Parathyroid adenoma (tissue), 2 donors: Measurements from ENCODE around the gene GALNT18.

Source experiments
- H2AFZ ChIP-seq: fragments of 300-600 bp; sonication (generic); one replicate; pipeline ENCODE4 v1.7.0; 2017; ENCODE audit warnings: antibody characterized with exemption, mild to moderate bottlenecking
- H3K27ac ChIP-seq: fragments of 300-600 bp; sonication (generic); one replicate; pipeline ENCODE4 v1.7.0; 2017
- H3K27me3 ChIP-seq: fragments of 300-600 bp; sonication (generic); one replicate; pipeline ENCODE4 v1.7.0; 2017; ENCODE audit warnings: low read length; ENCODE audit not compliant: control insufficient read depth, insufficient read depth
- H3K36me3 ChIP-seq: fragments of 300-600 bp; sonication (generic); one replicate; pipeline ENCODE4 v1.7.0; 2017; ENCODE audit warnings: low read length; ENCODE audit not compliant: control insufficient read depth, insufficient read depth
- H3K4me1 ChIP-seq: fragments of 300-600 bp; sonication (generic); one replicate; pipeline ENCODE4 v1.7.0; 2017; ENCODE audit warnings: control low read depth
- H3K4me2 ChIP-seq: fragments of 300-600 bp; sonication (generic); one replicate; pipeline ENCODE4 v1.7.0; 2017; ENCODE audit warnings: low read length
- H3K4me3 ChIP-seq: fragments of 300-600 bp; sonication (generic); one replicate; pipeline ENCODE4 v1.7.0; 2017; ENCODE audit warnings: low read depth, low read length
- H3K79me2 ChIP-seq: fragments of 300-600 bp; sonication (generic); one replicate; pipeline ENCODE4 v1.7.0; 2017; ENCODE audit warnings: control low read depth
- H3K9ac ChIP-seq: fragments of 300-600 bp; sonication (generic); one replicate; pipeline ENCODE4 v1.7.0; 2017; ENCODE audit warnings: mild to moderate bottlenecking
- H3K9me3 ChIP-seq: fragments of 300-600 bp; sonication (generic); one replicate; pipeline ENCODE4 v1.7.0; 2017; ENCODE audit warnings: low read length; ENCODE audit not compliant: control insufficient read depth
- TF ChIP-seq, protein P1 (sequence below): fragments of 300-600 bp; sonication (generic); IDR thresholded peaks from one replicate; pipeline ENCODE4 v1.7.0; 2017; ENCODE audit warnings: antibody characterized with exemption, mild to moderate bottlenecking
- donor health status: primary hyperparathyroidism.

The GALNT18 gene

DNA sequence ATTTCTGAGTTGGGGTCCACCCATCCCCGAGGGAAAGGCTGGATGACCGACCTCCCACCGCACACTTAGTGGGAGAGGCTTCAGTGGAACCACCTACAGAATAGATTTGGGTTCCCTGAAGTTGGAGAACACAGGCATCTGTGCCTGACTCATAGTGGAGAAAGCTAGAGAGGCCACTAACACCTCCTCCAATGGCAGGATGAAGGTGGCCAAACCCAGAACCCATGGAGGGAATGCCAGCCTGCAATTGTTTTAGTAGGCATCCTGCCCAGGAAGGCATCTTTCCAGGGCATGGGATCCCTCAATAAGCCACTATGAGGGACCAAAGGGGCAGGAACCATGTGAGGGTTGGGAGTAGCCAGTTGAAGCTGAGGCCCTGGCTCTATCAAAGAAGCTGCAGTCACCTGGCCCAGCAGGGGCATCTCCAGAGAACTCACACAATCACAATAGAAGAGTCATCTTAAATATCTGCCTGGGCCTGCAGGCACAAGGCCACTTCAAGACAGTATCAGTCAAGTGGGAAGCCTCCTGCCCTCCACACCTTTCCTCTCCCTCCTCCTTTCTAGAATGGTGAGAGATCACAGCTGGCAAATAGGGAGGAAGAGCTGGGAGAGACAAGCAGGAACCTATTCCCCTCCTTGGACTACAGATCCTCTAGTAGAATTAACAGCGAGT is 144.7 kb downstream of the GALNT18 start:
- Histone ChIP-seq H3K9ac (no peak overlapping the region), H3K9me3 (no peaks in the 10 kb centered on the region), H3K27ac (peak overlapping the region; percentile 42), H3K4me1 (peaks cover 16% of the 10 kb centered on the region), H3K36me3 (no peaks in the 10 kb centered on the region), H3K4me2 (no peak overlapping the region), H3K4me3 (no peak overlapping the region), H2AFZ (no peak overlapping the region), H3K27me3 (no peaks in the 10 kb centered on the region), H3K79me2 (no peaks in the 10 kb centered on the region)
- TF ChIP-seq, protein P1, sequence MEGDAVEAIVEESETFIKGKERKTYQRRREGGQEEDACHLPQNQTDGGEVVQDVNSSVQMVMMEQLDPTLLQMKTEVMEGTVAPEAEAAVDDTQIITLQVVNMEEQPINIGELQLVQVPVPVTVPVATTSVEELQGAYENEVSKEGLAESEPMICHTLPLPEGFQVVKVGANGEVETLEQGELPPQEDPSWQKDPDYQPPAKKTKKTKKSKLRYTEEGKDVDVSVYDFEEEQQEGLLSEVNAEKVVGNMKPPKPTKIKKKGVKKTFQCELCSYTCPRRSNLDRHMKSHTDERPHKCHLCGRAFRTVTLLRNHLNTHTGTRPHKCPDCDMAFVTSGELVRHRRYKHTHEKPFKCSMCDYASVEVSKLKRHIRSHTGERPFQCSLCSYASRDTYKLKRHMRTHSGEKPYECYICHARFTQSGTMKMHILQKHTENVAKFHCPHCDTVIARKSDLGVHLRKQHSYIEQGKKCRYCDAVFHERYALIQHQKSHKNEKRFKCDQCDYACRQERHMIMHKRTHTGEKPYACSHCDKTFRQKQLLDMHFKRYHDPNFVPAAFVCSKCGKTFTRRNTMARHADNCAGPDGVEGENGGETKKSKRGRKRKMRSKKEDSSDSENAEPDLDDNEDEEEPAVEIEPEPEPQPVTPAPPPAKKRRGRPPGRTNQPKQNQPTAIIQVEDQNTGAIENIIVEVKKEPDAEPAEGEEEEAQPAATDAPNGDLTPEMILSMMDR, result no peak

DNA sequence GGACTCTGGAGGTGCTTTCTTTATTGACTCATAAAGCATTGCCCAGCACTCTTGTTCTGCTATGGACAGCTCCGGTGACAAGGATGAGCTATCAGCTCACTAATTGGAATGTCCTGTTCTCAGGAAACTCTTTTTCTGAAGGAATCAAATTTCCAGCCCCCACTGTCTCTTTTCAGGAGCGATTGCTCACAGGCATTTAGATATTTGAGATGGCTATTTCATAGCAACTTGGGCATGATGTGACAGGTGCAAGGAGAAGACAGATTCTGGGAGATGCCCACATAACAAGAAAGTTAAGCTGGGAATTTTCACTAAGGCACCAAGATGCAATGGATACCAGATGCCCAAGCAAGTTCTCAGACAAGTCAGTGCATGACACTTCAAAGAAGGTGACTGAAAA is 145.3 kb downstream of the GALNT18 start:
- Histone ChIP-seq H3K4me1 (peaks cover 20% of the 10 kb centered on the region), H3K36me3 (no peaks in the 10 kb centered on the region), H3K27me3 (no peaks in the 10 kb centered on the region), H3K27ac (peak overlapping the region; percentile 42), H3K79me2 (no peaks in the 10 kb centered on the region), H3K4me2 (no peak overlapping the region), H3K4me3 (no peak overlapping the region), H3K9ac (no peak overlapping the region), H2AFZ (no peak overlapping the region), H3K9me3 (no peaks in the 10 kb centered on the region)
- TF ChIP-seq, protein P1, result no peak

DNA sequence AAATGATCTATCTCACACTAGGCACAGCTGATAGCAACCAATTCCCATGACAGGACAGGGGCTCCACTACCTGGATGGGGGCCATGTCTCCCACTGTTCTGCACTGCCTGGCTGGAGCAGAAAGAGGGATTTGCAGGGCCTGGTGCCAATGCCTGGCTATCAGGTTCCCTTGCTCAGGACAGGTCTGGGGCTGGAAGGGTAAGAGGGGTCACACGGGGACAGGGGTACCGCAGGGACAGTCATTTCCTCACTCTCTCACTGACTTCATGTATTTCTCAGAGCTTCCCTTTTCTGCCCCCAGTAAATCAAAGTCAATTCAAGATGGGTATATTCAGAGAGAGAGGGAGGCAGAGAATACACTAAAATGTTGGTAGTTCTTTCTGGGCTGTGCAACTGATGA is 149.7 kb downstream of the GALNT18 start:
- Histone ChIP-seq H3K4me1 (peaks cover 7% of the 10 kb centered on the region), H3K36me3 (no peaks in the 10 kb centered on the region), H3K9ac (no peak overlapping the region), H3K4me3 (no peak overlapping the region), H3K27ac (no peak overlapping the region), H3K27me3 (no peaks in the 10 kb centered on the region), H3K4me2 (no peak overlapping the region), H2AFZ (no peak overlapping the region), H3K9me3 (no peaks in the 10 kb centered on the region), H3K79me2 (no peaks in the 10 kb centered on the region)
- TF ChIP-seq, protein P1, result no peak

DNA sequence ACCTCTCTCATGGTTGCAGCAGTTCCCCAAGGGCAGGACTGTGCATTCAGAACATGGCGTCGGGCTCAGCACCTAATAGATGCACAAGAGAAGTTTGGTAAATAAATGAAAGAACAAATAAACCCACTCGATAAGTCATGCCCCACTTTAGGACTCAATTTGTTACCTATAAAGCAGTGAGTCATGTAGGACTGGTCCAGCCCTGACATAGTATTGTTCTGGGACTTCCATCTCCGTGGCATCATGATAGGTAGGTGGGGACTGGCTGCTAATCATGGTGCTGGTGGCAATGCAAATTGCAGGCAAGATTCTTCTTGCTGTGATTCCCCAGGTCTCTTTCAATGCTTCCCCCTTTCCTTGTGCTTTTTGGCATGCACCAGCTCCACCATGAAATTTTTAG is 150.6 kb downstream of the GALNT18 start:
- H3K9ac ChIP-seq, result no peak overlapping the region
- no peaks in the 10 kb centered on the region for H3K9me3 ChIP-seq
- H2AFZ ChIP-seq, result no peak overlapping the region
- H3K79me2 ChIP-seq, result no peaks in the 10 kb centered on the region
- TF ChIP-seq, protein P1, result no peak
- H3K36me3 ChIP-seq, result no peaks in the 10 kb centered on the region
- H3K4me1 ChIP-seq, result peaks cover 9% of the 10 kb centered on the region
- H3K4me2 ChIP-seq, result no peak overlapping the region
- H3K27ac ChIP-seq, result no peak overlapping the region
- H3K4me3 ChIP-seq, result no peak overlapping the region
- H3K27me3 ChIP-seq, result no peaks in the 10 kb centered on the region

DNA sequence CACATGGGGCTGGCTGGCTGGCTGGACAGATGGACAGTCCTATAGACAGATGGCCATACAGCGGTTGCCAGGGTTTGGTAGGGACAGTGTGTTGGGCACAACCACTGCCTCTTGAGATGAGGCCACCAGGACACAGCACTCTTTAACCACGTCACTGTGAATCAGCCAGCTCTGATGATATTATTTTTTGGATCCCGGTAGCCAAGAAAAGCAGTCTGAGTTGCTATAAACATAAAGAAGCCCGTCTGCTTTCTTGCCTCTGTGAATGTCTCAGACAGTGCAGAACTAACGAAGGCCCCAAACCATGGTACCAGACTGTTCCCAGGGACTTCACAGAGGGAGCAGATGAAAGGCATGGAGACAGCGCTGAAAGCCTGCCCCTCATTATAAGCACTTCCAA is 152.9 kb downstream of the GALNT18 start:
- Histone ChIP-seq H3K4me1 (peaks cover 9% of the 10 kb centered on the region), H3K79me2 (no peaks in the 10 kb centered on the region), H3K4me2 (no peak overlapping the region), H3K27me3 (no peaks in the 10 kb centered on the region), H3K27ac (no peak overlapping the region), H2AFZ (no peak overlapping the region), H3K36me3 (no peaks in the 10 kb centered on the region), H3K9ac (no peak overlapping the region), H3K4me3 (no peak overlapping the region), H3K9me3 (no peaks in the 10 kb centered on the region)
- TF ChIP-seq, protein P1, result no peak
